RWPE2 (cell line): Measurements from ENCODE around the gene RASGEF1C.
A peak's percentile ranks its signal among the peaks of the same experiment; 100 is the strongest.
"Not testable (repeated sequence)": the region's sequence is repeated elsewhere in the genome, so short reads cannot be mapped to it uniquely, and the experiment has no call there.

ENCODE experiments used
- ATAC-seq: fragments of 200-7000 bp; cut with Tn5 transposase; 3 replicates; pipeline ENCODE4 v1.9.1; 2021; ENCODE audit warnings: low read depth
- DNase-seq: peaks from one replicate; pipeline ENCODE4 v3.0.0-alpha.2; 2020; ENCODE audit warnings: low spot score
- H3K27ac ChIP-seq: fragments of 450-650 bp; 2 replicates; pipeline ENCODE4 v1.5.1; 2017; ENCODE audit warnings: mild to moderate bottlenecking; ENCODE audit not compliant: poor library complexity, severe bottlenecking
- H3K27me3 ChIP-seq: fragments of 250-450 bp; sonication (Bioruptor Pico); 2 replicates; pipeline ENCODE4 v1.5.1; 2021; ENCODE audit warnings: mild to moderate bottlenecking, moderate library complexity; ENCODE audit not compliant: insufficient read depth, poor library complexity, severe bottlenecking
- H3K36me3 ChIP-seq: fragments of 250-450 bp; sonication (Bioruptor Pico); 2 replicates; pipeline ENCODE4 v1.5.1; 2020; ENCODE audit warnings: low read depth, mild to moderate bottlenecking, moderate library complexity
- H3K4me1 ChIP-seq: fragments of 250-450 bp; sonication (Bioruptor Pico); 2 replicates; pipeline ENCODE4 v1.5.1; 2021; ENCODE audit warnings: mild to moderate bottlenecking, moderate library complexity; ENCODE audit not compliant: insufficient read depth, poor library complexity, severe bottlenecking
- H3K4me3 ChIP-seq: fragments of 250-450 bp; sonication (Bioruptor Pico); 2 replicates; pipeline ENCODE4 v1.5.1; 2021; ENCODE audit warnings: mild to moderate bottlenecking, moderate library complexity; ENCODE audit not compliant: severe bottlenecking
- H3K9me3 ChIP-seq: fragments of 250-450 bp; sonication (Bioruptor Pico); 2 replicates; pipeline ENCODE4 v1.5.1; 2021; ENCODE audit warnings: mild to moderate bottlenecking, moderate library complexity; ENCODE audit not compliant: severe bottlenecking
- CTCF ChIP-seq: fragments of 450-650 bp; IDR thresholded peaks from one replicate; pipeline ENCODE4 v1.5.1; 2017; ENCODE audit warnings: mild to moderate bottlenecking, moderate library complexity; ENCODE audit not compliant: poor library complexity, severe bottlenecking

Gene RASGEF1C

GRCh38 chr5:180212363-180213255 lies 3.6 kb upstream of the RASGEF1C start:
- Histone ChIP-seq H3K27me3 (peaks cover 15% of the 10 kb centered on the region), H3K4me3 (no peak overlapping the region), H3K9me3 (peaks cover under 1% of the 10 kb centered on the region), H3K27ac (no peak overlapping the region), H3K36me3 (no peaks in the 10 kb centered on the region), H3K4me1 (no peaks in the 10 kb centered on the region)
- ATAC-seq: peak; percentile 25; the same call in 1 of the 3 replicates
- no peak for DNase-seq
- no peak for TF ChIP-seq CTCF

DNA sequence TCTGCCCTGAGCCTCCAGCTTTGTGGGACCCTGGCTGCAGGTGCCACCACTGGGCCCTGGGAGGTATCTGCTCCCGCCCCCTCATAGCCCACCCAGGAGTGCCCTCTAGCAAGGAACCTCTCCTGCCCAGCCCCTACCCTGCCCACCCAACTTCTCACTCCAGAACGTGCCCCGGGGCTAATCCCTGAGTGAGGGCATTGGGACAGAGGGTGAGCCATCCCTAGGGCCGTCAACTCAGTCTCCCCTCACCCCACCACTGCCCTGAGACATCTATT lies 2.7 kb upstream of the RASGEF1C start:
- no peak for TF ChIP-seq CTCF
- H3K36me3 ChIP-seq: no peaks in the 10 kb centered on the region
- H3K4me1 ChIP-seq: no peaks in the 10 kb centered on the region
- no peak overlapping the region for H3K27ac ChIP-seq
- H3K9me3 ChIP-seq: no peaks in the 10 kb centered on the region
- ATAC-seq (no peak), DNase-seq (no peak)
- H3K4me3 ChIP-seq: no peak overlapping the region
- H3K27me3 ChIP-seq: peaks cover 22% of the 10 kb centered on the region

DNA sequence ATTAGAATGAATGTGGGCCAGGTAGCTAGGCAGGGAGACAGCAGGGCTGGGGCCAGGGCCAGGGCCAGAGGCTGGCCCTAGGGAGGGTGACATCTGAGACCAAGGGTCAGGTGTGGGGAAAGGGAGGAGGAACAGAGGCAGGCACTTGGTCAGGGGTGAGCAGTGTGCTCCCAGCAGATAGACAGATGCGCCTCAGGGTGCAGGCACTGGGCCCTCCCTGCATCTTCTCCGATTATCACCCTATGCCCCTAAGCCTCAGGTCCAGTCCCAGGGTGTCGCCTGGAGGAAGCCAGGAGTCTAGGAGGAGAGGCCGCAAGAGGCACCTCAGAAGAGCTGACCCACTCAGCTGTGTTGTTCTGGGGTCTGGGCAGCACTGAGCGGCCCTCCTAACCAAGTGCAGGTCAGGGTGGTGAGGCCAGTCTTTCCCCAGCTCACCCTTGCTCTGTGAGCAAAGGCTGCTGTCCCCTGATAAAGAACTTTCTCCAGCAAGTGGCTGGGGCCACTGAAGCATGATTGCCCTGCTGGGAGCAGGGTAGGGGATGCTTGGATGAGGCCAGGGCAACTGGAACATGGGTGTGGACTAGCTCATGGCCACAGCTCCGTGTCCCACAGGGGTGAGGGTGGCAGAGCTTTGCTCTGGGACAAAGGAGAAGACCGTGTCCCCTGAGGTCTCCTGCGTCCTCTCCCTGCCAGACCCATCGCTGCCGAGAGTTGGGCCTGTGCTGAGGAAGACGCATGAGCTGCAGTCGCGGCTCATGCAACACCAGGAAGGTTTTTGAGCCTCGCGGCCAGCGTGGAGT lies 2.1 kb upstream of the RASGEF1C start:
- Histone ChIP-seq H3K4me3 (no peak overlapping the region), H3K36me3 (no peaks in the 10 kb centered on the region), H3K9me3 (no peaks in the 10 kb centered on the region), H3K27me3 (peaks cover 27% of the 10 kb centered on the region), H3K27ac (no peak overlapping the region), H3K4me1 (no peaks in the 10 kb centered on the region)
- no peak for TF ChIP-seq CTCF
- no peak for DNase-seq
- ATAC-seq: no peak

DNA sequence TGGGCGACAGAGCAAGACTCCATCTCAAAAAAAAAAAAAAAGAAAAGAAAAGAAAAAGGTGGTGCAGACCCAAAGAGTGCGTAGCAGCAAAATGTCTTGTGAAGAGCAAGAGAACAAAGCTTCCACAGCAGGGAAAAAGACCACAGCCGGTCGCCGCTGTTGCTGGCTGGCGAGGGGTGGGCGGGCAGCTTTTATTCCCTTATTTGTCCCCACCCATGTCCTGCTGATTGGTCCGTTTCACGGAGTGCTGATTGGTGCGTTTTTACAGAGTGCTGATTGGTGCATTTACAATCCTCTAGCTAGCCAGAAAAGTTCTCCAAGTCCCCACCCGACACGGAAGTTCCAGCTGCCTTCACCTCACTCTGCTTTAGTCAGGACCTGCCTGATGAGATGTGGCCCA lies 1.1 kb upstream of the RASGEF1C start:
- DNase-seq, H3K9me3 ChIP-seq, ATAC-seq: not testable (repeated sequence)

GRCh38 chr5:180208435-180209081 lies 453 bp downstream of the RASGEF1C start:
- TF ChIP-seq CTCF: no peak
- H3K36me3 ChIP-seq: no peaks in the 10 kb centered on the region
- no peak overlapping the region for H3K27ac ChIP-seq
- peak overlapping the region; percentile 40 for H3K4me3 ChIP-seq
- peaks cover 32% of the 10 kb centered on the region for H3K27me3 ChIP-seq
- no peak for DNase-seq
- H3K9me3 ChIP-seq: no peaks in the 10 kb centered on the region
- peak; percentile 17; the same call in 1 of the 3 replicates for ATAC-seq
- no peaks in the 10 kb centered on the region for H3K4me1 ChIP-seq

More for the DNA sequence above, 1.1 kb upstream of the RASGEF1C start:
- H3K4me3 ChIP-seq, H3K4me1 ChIP-seq, H3K36me3 ChIP-seq, H3K27ac ChIP-seq: not testable (repeated sequence)
- peaks cover 32% of the 10 kb centered on the region for H3K27me3 ChIP-seq
